Middle frontal gyrus (tissue), 1 donor: ENCODE results near the gene DISP3.

Experiments
- DNase-seq: peaks from one replicate; pipeline ENCODE4 v3.0.0-alpha.2; 2015; ENCODE audit warnings: low spot score; ENCODE audit errors: extremely low spot score

DISP3 gene

GRCh38 chr1:11513681-11514080 lies 34.7 kb downstream of the DISP3 start:
- DNase-seq = no peak

- DNase-seq = no peak
These were observed 35.4 kb downstream of the DISP3 start for GRCh38 chr1:11514366-11514765.

GRCh38 chr1:11515368-11516300 lies 36.7 kb downstream of the DISP3 start:
- DNase-seq = no peak

- no peak for DNase-seq
These were observed 38.1 kb downstream of the DISP3 start for GRCh38 chr1:11516961-11517635.

- no peak for DNase-seq
These were observed 39.2 kb downstream of the DISP3 start for GRCh38 chr1:11518016-11518701.

GRCh38 chr1:11518791-11519628 lies 40.1 kb downstream of the DISP3 start:
- no peak for DNase-seq

GRCh38 chr1:11519629-11520031 lies 40.7 kb downstream of the DISP3 start:
- no peak for DNase-seq

- DNase-seq = no peak
These were observed 41.7 kb downstream of the DISP3 start for GRCh38 chr1:11520531-11521233.

GRCh38 chr1:11521582-11522399 lies 42.8 kb downstream of the DISP3 start:
- DNase-seq = no peak

GRCh38 chr1:11522400-11523235 lies 43.7 kb downstream of the DISP3 start:
- no peak for DNase-seq

GRCh38 chr1:11523261-11523660 lies 44.3 kb downstream of the DISP3 start:
- DNase-seq = no peak

- DNase-seq = no peak
These were observed 45.0 kb downstream of the DISP3 start for GRCh38 chr1:11523746-11524464.

- no peak for DNase-seq
These were observed 45.7 kb downstream of the DISP3 start for GRCh38 chr1:11524465-11525150.

- DNase-seq = no peak
These were observed 46.2 kb downstream of the DISP3 start for GRCh38 chr1:11525151-11525505.

GRCh38 chr1:11525516-11525915 lies 46.6 kb downstream of the DISP3 start:
- DNase-seq = no peak

- DNase-seq = no peak
These were observed 47.3 kb downstream of the DISP3 start for GRCh38 chr1:11526071-11526895.
